Fibroblast of the conjunctiva (primary cell): ENCODE results near the gene RASGRF1.
A peak's percentile ranks its signal among the peaks of the same experiment; 100 is the strongest.
"Not testable (repeated sequence)": the region's sequence is repeated elsewhere in the genome, so short reads cannot be mapped to it uniquely, and the experiment has no call there.

ENCODE experiments used
- DNase-seq: peaks from one replicate; pipeline ENCODE4 v3.0.0-alpha.2; 2010; ENCODE audit warnings: low read depth

Gene RASGRF1

GRCh38 chr15:79041601-79042168 lies 48.9 kb downstream of the RASGRF1 start:
- DNase-seq, result no peak

DNA sequence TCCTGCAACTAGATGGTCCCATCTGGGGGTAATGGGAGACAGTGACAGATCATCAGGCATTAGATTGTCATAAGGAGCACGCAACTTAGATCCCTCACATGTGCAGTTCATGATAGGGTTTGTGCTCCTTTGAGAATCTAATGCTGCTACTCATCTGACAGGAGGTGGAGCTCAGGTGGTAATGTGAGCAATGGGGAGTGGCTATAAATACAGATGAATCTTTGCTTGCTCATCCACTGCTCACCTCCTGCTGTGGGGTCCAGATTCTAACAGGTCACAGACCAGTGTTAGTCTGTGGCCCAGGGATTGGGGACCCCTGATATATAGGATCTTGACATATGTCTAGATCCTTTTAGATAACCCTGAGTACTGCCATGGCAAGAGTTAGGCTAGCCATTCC lies 52.7 kb downstream of the RASGRF1 start:
- DNase-seq, result no peak

DNA sequence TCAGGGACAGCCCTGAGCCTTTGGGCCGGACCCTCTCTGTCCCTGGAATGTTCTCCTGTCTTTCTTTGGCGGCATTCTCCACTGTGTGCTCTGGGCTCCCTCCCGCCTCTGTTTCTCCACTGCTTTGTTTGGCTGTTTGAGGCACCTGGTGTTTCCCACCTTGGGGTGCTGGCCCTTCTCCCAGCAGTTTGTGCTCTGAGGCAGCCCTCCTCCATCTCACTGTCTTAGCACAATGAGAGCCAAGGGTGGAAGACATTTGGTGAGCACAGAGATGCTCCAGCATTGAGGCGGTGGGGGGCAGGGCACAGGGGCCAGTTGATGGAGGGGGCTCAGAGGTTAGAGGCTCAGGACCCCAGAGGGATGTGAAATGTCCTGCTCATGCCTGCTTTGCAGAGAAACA lies 54.3 kb downstream of the RASGRF1 start:
- DNase-seq, result no peak

- no peak for DNase-seq
Measured at GRCh38 chr15:79035814-79036213, 54.8 kb downstream of the RASGRF1 start.

DNA sequence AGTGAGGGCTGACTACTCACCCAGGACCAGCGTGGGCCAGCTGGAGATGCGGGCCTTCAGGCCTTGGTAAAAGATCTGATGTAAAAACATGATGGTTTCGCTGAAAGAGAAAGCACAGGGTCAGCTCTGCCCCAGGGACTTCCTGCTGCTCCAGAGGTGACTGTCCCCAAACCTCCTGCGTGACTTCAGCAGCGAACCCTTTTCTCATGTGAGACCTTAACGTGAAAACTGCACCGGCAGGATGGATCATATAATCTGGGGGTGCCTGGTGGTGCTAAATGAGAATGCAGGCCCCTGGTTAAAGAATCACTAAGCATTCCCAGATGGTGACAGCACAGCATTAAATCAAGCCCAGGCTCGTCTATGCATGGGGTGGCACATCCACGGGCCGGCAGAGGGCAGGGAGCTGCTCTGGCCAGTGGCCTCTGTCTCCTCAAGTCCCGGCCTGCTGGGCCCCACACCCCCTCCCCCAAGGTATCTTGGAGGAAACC lies 55.4 kb downstream of the RASGRF1 start:
- DNase-seq, result no peak

- DNase-seq, result no peak
Measured at GRCh38 chr15:79034284-79034683, 56.3 kb downstream of the RASGRF1 start.

GRCh38 chr15:79032656-79033055 lies 57.9 kb downstream of the RASGRF1 start:
- no peak for DNase-seq

DNA sequence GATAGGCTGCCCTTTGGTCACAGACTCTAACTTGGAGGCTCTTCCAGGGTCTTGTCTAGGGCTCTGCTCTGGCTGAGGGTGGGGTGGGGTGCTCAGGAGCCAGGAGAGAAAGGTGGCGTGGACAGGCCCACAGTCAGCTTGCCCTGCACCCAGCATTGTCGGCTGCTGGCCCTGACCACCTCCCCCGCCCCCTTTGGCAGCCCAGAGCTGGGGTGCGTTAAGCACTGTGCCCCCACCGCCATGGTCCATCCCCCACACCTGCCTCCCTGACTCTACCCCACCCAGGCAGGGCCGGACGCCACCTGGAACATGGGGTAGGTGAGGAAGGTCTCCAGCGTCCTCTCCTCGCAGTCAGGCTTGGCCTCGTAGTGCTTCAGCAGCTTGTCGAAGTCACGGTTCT lies 58.8 kb downstream of the RASGRF1 start:
- no peak for DNase-seq

DNA sequence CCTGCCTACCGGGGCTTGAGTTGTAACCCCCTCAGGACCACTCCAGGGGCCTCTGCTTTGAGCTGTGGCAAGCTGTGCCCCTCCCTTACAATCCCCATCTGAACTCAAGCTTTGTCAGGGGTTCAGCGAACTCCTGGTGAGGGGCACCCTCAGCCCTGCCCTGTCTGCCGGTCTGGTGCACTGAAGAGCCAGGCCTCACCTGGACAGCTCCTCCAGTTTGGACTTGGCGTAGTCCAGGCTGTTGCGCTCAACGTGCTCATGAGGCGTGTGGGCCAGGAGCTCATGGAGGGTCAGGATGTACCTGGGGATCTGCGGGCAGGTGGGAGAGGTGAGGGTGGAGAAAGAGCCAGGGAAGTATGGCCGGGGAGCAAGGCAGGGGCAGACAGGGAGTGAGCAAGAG lies 59.4 kb downstream of the RASGRF1 start:
- DNase-seq, result no peak

DNA sequence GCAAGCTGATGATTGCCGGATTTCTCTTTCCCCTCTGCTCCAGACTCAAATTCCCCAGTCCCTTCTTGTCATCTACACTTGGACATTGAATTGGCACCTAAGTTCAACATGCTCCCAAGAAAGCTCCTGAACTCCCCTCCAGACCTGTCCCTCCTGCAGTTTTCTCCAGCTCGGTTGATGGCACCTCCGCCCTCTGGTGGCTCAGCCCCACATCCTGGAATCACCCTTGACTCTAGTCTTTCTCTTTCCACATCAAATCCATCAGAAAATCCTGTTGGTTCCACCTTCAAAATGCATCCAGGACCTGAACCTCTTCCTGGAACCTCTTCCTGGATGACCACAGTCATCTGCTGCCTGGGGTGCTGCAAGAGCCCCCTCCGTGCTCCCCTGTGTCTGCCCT lies 60.1 kb downstream of the RASGRF1 start:
- DNase-seq, result no peak

DNA sequence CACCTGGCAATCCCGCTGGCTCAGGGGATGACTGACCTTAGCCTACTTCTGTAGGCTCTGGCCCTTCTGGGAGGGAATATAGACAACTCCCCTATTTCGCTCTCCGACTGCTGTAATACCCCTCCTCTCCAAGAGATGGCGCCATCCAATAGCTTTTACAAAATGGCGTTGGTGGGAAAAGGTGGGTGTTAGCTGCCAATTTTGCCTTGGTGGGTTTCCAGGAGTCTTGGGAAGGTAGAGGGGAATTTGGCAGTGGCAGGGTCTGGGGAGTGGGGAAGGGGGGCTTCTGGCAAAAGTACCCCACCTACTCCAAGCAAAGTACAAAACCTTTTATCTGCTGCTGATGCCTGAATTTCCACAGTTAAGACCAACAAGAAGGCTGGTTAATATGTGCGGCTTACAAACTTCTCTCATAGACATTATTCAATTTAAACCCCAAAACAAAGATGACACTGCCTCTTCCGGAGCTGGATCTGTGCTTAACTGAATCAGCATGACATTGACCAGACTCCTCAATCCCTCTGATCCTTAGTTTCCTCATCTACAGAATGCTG lies 62.1 kb downstream of the RASGRF1 start:
- peak; percentile 5 for DNase-seq

GRCh38 chr15:79027532-79028410 lies 62.8 kb downstream of the RASGRF1 start:
- no peak for DNase-seq

- no peak for DNase-seq
Measured at GRCh38 chr15:79025802-79026201, 64.8 kb downstream of the RASGRF1 start.

DNA sequence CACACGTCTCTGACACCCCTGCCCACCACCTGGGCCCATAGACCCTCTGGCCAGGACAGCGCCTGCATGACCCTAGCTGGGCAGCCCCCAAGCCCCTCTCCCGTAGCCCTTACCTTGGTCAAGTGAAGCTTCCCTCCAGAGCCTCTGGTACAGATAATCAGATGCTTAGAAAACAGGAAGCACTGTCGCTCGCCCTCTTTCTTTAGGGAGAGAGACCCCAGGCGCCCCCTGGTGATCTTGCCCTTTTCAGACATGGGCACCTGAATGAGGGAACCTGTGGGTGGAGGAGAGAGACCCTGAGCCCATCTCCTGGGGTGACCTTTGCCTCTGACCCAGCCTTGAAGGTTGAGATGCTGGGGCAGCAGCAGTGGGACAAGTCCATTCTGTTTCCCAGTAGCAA lies 65.4 kb downstream of the RASGRF1 start:
- no peak for DNase-seq

DNA sequence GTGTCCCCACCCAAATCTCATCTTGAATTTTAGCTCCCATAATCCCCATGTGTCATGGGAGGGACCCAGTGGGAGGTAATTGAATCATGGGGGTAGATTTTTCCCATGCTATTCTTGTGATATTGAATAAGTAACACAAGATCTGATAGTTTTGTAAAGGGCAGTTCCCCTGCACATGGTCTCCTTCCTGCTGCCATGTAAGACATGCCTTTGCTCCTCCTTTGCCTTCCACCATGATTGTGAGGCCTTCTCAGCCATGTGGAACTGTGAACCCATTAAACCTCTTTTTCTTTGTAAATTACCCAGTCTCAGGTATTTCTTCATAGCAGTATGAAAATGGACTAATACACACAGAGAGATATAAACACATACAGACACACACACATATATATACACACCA lies 66.1 kb downstream of the RASGRF1 start:
- DNase-seq, result not testable (repeated sequence)

GRCh38 chr15:79023918-79024317 lies 66.7 kb downstream of the RASGRF1 start:
- DNase-seq, result no peak

DNA sequence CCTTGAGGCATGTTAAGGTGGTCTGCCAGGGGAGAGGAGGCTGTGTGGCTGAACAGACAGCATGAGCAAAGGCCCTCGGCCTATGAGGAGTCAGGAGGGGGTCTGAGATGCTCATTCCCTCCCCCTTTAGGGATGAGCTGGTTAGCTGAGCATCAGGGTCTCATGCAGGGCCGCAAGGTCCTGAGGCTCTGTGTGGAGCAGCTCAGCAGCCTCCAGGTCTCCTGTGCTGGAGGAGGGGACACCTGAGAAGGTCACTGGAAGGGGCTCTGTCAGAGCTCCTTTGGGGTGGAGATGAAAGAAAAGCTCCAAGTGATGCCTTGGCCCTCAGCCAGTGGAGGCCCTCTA lies 67.1 kb downstream of the RASGRF1 start:
- DNase-seq, result no peak

- no peak for DNase-seq
Measured at GRCh38 chr15:79018960-79019359, 71.6 kb downstream of the RASGRF1 start.

GRCh38 chr15:79017953-79018352 lies 72.6 kb downstream of the RASGRF1 start:
- no peak for DNase-seq

- DNase-seq, result no peak
Measured at GRCh38 chr15:79016527-79017170, 73.9 kb downstream of the RASGRF1 start.

DNA sequence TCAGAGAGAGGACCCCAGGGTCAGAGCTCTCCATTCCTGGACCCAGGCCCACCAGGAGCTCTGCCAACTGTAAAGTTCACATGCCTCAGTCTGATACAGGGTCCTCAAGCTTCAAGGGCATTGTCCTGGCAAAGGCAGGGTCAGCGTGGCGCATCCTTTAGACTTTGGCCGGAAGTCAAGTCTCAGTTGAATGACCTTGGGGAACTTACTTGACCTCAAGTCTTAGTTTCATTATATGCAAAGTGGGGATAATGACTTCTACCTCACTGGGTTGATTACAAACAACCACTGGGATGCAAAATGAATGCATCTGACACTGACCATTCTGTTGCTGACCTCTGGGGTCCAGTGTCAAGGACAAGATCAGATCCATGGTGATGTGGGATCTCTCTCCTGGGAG lies 75.2 kb downstream of the RASGRF1 start:
- DNase-seq, result no peak

GRCh38 chr15:79010278-79010677 lies 80.3 kb downstream of the RASGRF1 start:
- no peak for DNase-seq

- DNase-seq, result no peak
Measured at GRCh38 chr15:79009379-79009778, 81.2 kb downstream of the RASGRF1 start.
